Adrenal gland (tissue), 12 donors: ENCODE data around the gene TAB2. TPM values are rescaled to one million over a fixed set of nuclear protein-coding genes. Genes with fewer than 3 reads are reported as not detected.

Source experiments
- DNase-seq, 7 donors: peaks; one replicate each; pipeline ENCODE4 v3.0.0-alpha.2; 2019 to 2020
- H3K27ac ChIP-seq, 5 donors: fragments of 200-600 bp; sonication (generic) in 4 of 5; 1 replicate in 3 of 5; 2 replicates in 2 of 5; pipeline versions ENCODE4 v1.5.1 to v1.8.0; 2016 to 2020; ENCODE audit warnings: mild to moderate bottlenecking in 1 of 5
- H3K27me3 ChIP-seq: fragments of 200-600 bp; 2 replicates; pipeline ENCODE4 v1.8.0; 2021
- H3K36me3 ChIP-seq, 2 donors: fragments of 200-600 bp; replicated peaks in 1 of 2; 1 replicate in 1 of 2; 2 replicates in 1 of 2; pipeline versions ENCODE4 v1.5.1 to v1.8.0; 2018 to 2022
- H3K4me1 ChIP-seq, 2 donors: fragments of 200-600 bp; replicated peaks in 1 of 2; 1 replicate in 1 of 2; 2 replicates in 1 of 2; pipeline versions ENCODE4 v1.5.1 to v1.8.0; 2018 to 2021
- H3K4me3 ChIP-seq, 4 donors: fragments of 200-600 bp; sonication (generic) in 3 of 4; one replicate each; pipeline ENCODE4 v1.5.1; 2016 to 2018
- H3K9me3 ChIP-seq, 3 donors: fragments of 200-600 bp; sonication (generic) in 1 of 3; replicated peaks in 1 of 3; 1 replicate in 2 of 3; 2 replicates in 1 of 3; pipeline versions ENCODE4 v1.5.1 to v1.8.0; 2016 to 2021
- CTCF ChIP-seq, 6 experiments: fragments of 450-650 bp in 4 of 6; fragments of 200-600 bp in 2 of 6; sonication (generic) in 1 of 6; IDR thresholded peaks; 1 replicate in 5 of 6; 2 replicates in 1 of 6; pipeline versions ENCODE4 v1.5.1 to v1.8.0; 2016 to 2021; ENCODE audit warnings: antibody characterized with exemption in 6 of 6, mild to moderate bottlenecking in 2 of 6, moderate library complexity in 1 of 6
- POLR2A ChIP-seq, 2 donors: fragments of 450-650 bp; IDR thresholded peaks; one replicate each; pipeline ENCODE4 v1.6.1; 2017; ENCODE audit warnings: antibody characterized with exemption in 2 of 2, mild to moderate bottlenecking in 2 of 2, moderate library complexity in 1 of 2
- WGBS, 4 donors: extraction: QIAGEN DNeasy Blood & Tissue Kit in 2 of 4; methylation state at CpG; one replicate each; pipeline versions ENCODE4 v1.1.5 to v1.1.7; 2013 to 2017; 5-methylcytosine and 5-hydroxymethylcytosine counted together
- intact Hi-C, 2 donors: fragments of 100-400 bp; cut with DNase I; formaldehyde crosslinking; loops; one replicate each; pipeline versions ENCODE4 v1.14.1 to v1.15.0; 2022 to 2023
- polyA plus RNA-seq, 3 donors: library from polyadenylated mRNA; stranded (reverse); fragments of 200-250 nt in 2 of 3; fragments of 350-450 nt in 1 of 3; fragmentation: Illumina TruSeq in 1 of 3; extraction: RNeasy Lipid Tissue Mini Kit (QIAGEN cat#74804) in 1 of 3; gene quantifications; one replicate each; pipeline ENCODE4 v1.2.3, GENCODE V29; 2013 to 2014
- total RNA-seq, 9 donors: library from RNA; depleted of rRNA in 4 of 9; stranded (reverse); fragments of >200 nt in 4 of 9; fragments of 120-200 nt in 1 of 9; fragmentation: NEBNext Ultra II Directional in 1 of 9; extraction: Animal tissue kit (Norgen Biotek cat#: 25700) in 1 of 9; gene quantifications; one replicate each; pipeline versions ENCODE4 v1.1.0 to v1.2.4, GENCODE V29; 2013 to 2023
- donor health status: healthy with polysubstance abuse.
- donor health status: Bipolar disorder and iron deficiency.
- donor health status: DM: yes; HTN: yes; CAD: no.
- donor health status: DM: no; HTN: no; CAD: no.
- donor health status: DM: no; HTN: no; CAD: no.
- donor health status: DM: yes; HTN: yes; CAD: no.

The TAB2 gene
- total and polyA plus RNA-seq, 12 donors = 10.8 to 68.8 (median 43.9) TPM

DNA sequence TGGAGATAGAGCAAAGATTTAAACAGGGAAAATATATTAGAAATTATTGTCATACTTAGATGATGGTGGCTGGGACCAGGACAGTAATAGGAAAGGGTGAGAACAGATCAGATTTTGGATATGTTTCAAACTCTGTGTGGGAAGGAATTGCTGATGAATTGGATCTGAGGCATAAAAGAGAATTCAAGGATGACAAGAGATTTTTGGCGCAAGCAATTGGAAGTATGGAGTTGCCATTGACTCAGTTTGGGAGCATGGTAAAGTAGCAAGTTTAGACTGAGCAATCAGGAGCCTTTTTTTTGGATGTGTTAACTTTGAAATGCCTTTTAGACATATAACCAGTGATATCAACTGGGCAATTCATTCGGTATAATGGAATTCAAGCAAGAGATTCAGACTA is 14.4 kb downstream of the TAB2 start:
- H3K36me3 ChIP-seq = no peaks in the 10 kb centered on the region
- peaks cover 42 to 83% of the 10 kb centered on the region in 2 donors for H3K4me1 ChIP-seq
- intact Hi-C loops = no loop called here
- no peak for DNase-seq
- H3K27me3 ChIP-seq = no peaks in the 10 kb centered on the region
- 66 to 79% (median 70%) methylated on average over 2 of the region's 2 CpGs for WGBS, 4 donors
- H3K9me3 ChIP-seq = no peaks in the 10 kb centered on the region
- TF ChIP-seq POLR2A (IDR thresholded peaks at IDR 0.05) = no peak
- TF ChIP-seq CTCF (IDR thresholded peaks at IDR 0.05) = no peak
- H3K4me3 ChIP-seq = no peak overlapping the region
- H3K27ac ChIP-seq = no peak overlapping the region

DNA sequence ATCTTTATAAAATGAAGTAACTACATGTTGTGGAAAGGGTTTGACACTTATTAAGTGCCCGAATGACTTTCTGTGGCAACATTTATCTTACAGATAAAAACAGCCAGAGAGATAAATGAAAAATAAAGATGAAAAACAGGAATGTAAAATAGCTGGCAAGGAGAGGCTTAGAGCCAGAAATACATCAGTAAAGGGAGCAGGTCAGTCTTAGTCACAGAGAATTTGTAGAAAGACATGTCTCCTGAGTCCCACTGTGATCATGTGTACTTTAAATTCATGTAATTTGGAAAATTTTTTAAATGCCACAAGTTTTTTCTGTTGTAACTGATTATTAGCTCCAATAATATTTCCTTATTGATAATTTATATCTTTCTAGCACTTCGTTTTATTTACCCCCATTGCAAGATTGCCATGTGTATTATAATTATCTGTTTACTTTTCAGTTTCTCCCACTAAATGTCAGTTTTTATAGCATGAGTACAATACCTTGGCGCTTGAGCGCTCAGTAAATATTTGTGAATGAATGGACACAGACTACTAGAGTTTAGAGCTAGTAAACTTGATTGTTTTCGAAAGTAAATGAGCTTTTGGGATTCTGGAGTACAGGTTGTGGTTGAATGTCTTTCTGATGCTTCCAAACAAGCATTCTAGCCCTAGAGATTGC is 15.2 kb downstream of the TAB2 start:
- Histone ChIP-seq H3K4me3 (no peak overlapping the region), H3K27ac (peak overlapping the region in 1 of 5 donors; percentile 9), H3K9me3 (no peaks in the 10 kb centered on the region), H3K27me3 (no peaks in the 10 kb centered on the region), H3K36me3 (no peaks in the 10 kb centered on the region), H3K4me1 (peaks cover 48 to 83% of the 10 kb centered on the region in 2 donors)
- intact Hi-C loops = no loop called here
- no peak for TF ChIP-seq POLR2A (IDR thresholded peaks at IDR 0.05)
- TF ChIP-seq CTCF (IDR thresholded peaks at IDR 0.05) = no peak
- WGBS, 4 donors = 74 to 79% (median 76%) methylated on average over 5 of the region's 5 CpGs
- no peak for DNase-seq

DNA sequence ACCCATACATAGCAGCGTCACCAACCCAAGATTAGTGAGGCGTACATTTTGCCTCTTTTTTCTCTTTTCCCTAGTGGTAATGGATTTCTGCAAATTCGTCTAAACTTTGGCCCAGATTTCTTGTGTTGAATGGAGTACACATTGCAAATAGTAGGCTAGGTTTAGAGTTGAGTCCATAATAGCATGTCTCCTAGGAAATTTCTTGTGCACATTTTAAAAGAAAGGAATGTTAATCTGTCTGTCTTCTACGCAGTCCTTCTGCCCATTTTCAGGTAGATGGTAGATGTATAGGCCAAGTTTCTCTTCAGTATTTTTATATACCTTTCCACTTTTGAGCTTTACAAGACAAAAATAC is 15.7 kb downstream of the TAB2 start:
- WGBS, 4 donors = 85 to 92% (median 87%) methylated on average over 4 of the region's 4 CpGs
- intact Hi-C loops = no loop called here
- no peak overlapping the region for H3K4me3 ChIP-seq
- no peaks in the 10 kb centered on the region for H3K36me3 ChIP-seq
- TF ChIP-seq POLR2A (IDR thresholded peaks at IDR 0.05) = no peak
- no peak for TF ChIP-seq CTCF (IDR thresholded peaks at IDR 0.05)
- no peaks in the 10 kb centered on the region for H3K27me3 ChIP-seq
- H3K27ac ChIP-seq = no peak overlapping the region
- no peak for DNase-seq
- H3K9me3 ChIP-seq = no peaks in the 10 kb centered on the region
- H3K4me1 ChIP-seq = peaks cover 48 to 80% of the 10 kb centered on the region in 2 donors

DNA sequence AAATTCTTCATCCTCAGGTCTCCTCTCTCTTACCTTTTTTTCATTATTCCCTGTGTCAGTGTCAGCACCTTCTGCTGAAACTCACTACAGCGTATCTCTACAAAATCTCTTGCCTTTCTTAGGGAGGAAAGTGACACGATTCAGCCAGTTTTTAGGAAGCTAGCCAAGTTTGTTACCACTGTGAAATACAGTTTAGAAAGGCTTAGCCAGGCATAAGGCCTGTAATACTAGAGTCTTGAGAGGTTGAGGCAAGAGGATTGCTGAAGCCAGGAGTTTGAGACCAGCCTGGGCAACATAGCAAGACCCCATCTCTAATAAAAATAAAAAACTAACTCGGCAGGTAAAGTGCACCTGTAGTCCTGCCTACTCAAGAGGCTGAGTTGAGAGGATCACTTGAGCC is 16.7 kb downstream of the TAB2 start:
- DNase-seq = peak in 1 of 7 donors; percentile 15
- Histone ChIP-seq H3K4me3 (no peak overlapping the region), H3K27me3 (no peaks in the 10 kb centered on the region), H3K4me1 (peaks cover 48 to 77% of the 10 kb centered on the region in 2 donors), H3K27ac (peak overlapping the region in 3 of 5 donors; percentile 11 to 45 (median 45)), H3K9me3 (no peaks in the 10 kb centered on the region), H3K36me3 (no peaks in the 10 kb centered on the region)
- 38 to 44% (median 42%) methylated on average over 3 of the region's 3 CpGs for WGBS, 4 donors
- intact Hi-C loops = no loop called here
- no peak for TF ChIP-seq CTCF (IDR thresholded peaks at IDR 0.05)
- TF ChIP-seq POLR2A (IDR thresholded peaks at IDR 0.05) = no peak
